H1 (cell line): ENCODE measurements around the gene DELE1. TPM values are rescaled to one million over a fixed set of nuclear protein-coding genes. Genes with fewer than 3 reads are reported as not detected.

ENCODE experiments used
- CTCF ChIA-PET: fragments of 300-600 bp; sonication (Branson Sonifier 250); formaldehyde crosslinking; loops from one replicate; lab custom pipeline; 2021; ENCODE audit not compliant: partially characterized antibody; lab: Charles Lee
- POLR2A ChIA-PET: fragments of 300-600 bp; sonication (Branson Sonifier 250); formaldehyde crosslinking; loops from one replicate; lab custom pipeline; 2021; ENCODE audit warnings: inconsistent platforms; ENCODE audit not compliant: partially characterized antibody; lab: Charles Lee
- DNase-seq, 2 experiments: peaks; one replicate each; pipeline versions ENCODE4 v3.0.0 to v3.0.0-alpha.2; 2010 to 2022; ENCODE audit warnings: low spot score in 2 of 2, low read depth in 1 of 2, mixed read lengths in 1 of 2
- FAIRE-seq: peaks from 2 replicates; lab custom pipeline; 2011; peaks lifted over from hg19 to GRCh38; lab: Jason Lieb, UNC
- H2AFZ ChIP-seq: 2 replicates; pipeline ENCODE4 v1.8.1; 2012; ENCODE audit warnings: low read length, inconsistent platforms
- H2AK5ac ChIP-seq: 2 replicates; pipeline ENCODE4 v1.6.1; 2013; ENCODE audit warnings: low read depth, low read length
- H2BK120ac ChIP-seq: replicated peaks from 2 replicates; pipeline ENCODE3; 2013; ENCODE audit warnings: low read depth, low read length, inconsistent platforms
- H2BK12ac ChIP-seq: 2 replicates; pipeline ENCODE4 v1.6.1; 2013; ENCODE audit warnings: low read depth, low read length
- H2BK15ac ChIP-seq: 2 replicates; pipeline ENCODE4 v1.6.1; 2013; ENCODE audit warnings: low read length
- H2BK20ac ChIP-seq: 2 replicates; pipeline ENCODE4 v1.6.1; 2013; ENCODE audit warnings: low read length
- H2BK5ac ChIP-seq: 2 replicates; pipeline ENCODE4 v1.6.1; 2013; ENCODE audit warnings: low read depth, low read length
- H3K14ac ChIP-seq: 2 replicates; pipeline ENCODE4 v1.6.1; 2013; ENCODE audit warnings: inconsistent platforms; ENCODE audit not compliant: insufficient read length
- H3K18ac ChIP-seq: 2 replicates; pipeline ENCODE4 v1.6.1; 2013; ENCODE audit warnings: low read length; ENCODE audit errors: extremely low read depth
- H3K23ac ChIP-seq: 2 replicates; pipeline ENCODE4 v1.6.1; 2013; ENCODE audit warnings: inconsistent platforms; ENCODE audit not compliant: insufficient read length
- H3K23me2 ChIP-seq: 2 replicates; pipeline ENCODE4 v1.6.1; 2013; ENCODE audit warnings: low read depth, low read length
- H3K27ac ChIP-seq: 2 replicates; pipeline ENCODE4 v1.6.1; 2011; ENCODE audit warnings: low read depth, low read length, inconsistent platforms
- H3K27me3 ChIP-seq, 4 experiments: replicated peaks in 1 of 4; 1 replicate in 1 of 4; 2 replicates in 3 of 4; pipeline versions ENCODE4 v1.6.1 to v1.8.1; 2011 to 2013; ENCODE audit warnings: low read length in 3 of 4, mild to moderate bottlenecking in 3 of 4, inconsistent platforms in 2 of 4, mixed read lengths in 2 of 4, moderate library complexity in 1 of 4; ENCODE audit not compliant: control insufficient read depth in 3 of 4, insufficient read depth in 3 of 4; ENCODE audit errors: extremely low read depth in 1 of 4
- H3K36me3 ChIP-seq, 4 experiments: 2 replicates each; pipeline versions ENCODE4 v1.6.1 to v1.8.1; 2011 to 2013; ENCODE audit warnings: mild to moderate bottlenecking in 4 of 4, low read length in 3 of 4, moderate library complexity in 2 of 4, control low read depth in 1 of 4, inconsistent platforms in 1 of 4; ENCODE audit not compliant: insufficient read depth in 4 of 4, control insufficient read depth in 2 of 4
- H3K4ac ChIP-seq: replicated peaks from 2 replicates; pipeline ENCODE3; 2013; ENCODE audit warnings: low read length, low read depth, mixed read lengths, inconsistent platforms; ENCODE audit not compliant: insufficient read length
- H3K4me1 ChIP-seq, 4 experiments: replicated peaks in 1 of 4; 1 replicate in 1 of 4; 2 replicates in 3 of 4; pipeline versions ENCODE4 v1.6.1 to v1.8.1; 2011 to 2013; ENCODE audit warnings: low read length in 3 of 4, inconsistent platforms in 2 of 4, mixed read lengths in 1 of 4; ENCODE audit not compliant: insufficient read depth in 4 of 4, control insufficient read depth in 3 of 4
- H3K4me2 ChIP-seq, 2 experiments: 2 replicates each; pipeline versions ENCODE4 v1.6.1 to v1.8.1; 2011 to 2013; ENCODE audit warnings: low read depth in 2 of 2, low read length in 2 of 2, control low read depth in 1 of 2, inconsistent platforms in 1 of 2, mild to moderate bottlenecking in 1 of 2; ENCODE audit not compliant: insufficient read depth in 1 of 2
- H3K4me3 ChIP-seq, 4 experiments: fragments of 200-600, 300-600 bp in 1 of 4; sonication (generic), shearing (Covaris generic), sonication (Bioruptor Twin) in 1 of 4; 2 replicates each; pipeline versions ENCODE4 v1.5.1 to v1.8.1; 2011 to 2016; ENCODE audit warnings: low read length in 4 of 4, low read depth in 3 of 4, control low read depth in 2 of 4, inconsistent platforms in 2 of 4, mild to moderate bottlenecking in 2 of 4, mixed read lengths in 1 of 4, moderate library complexity in 1 of 4; ENCODE audit not compliant: insufficient read depth in 2 of 4; ENCODE audit errors: extremely low read depth in 1 of 4
- H3K56ac ChIP-seq: replicated peaks from 2 replicates; pipeline ENCODE3; 2013; ENCODE audit warnings: low read depth, mild to moderate bottlenecking, mixed read lengths, low read length, inconsistent platforms; ENCODE audit not compliant: insufficient read length
- H3K79me1 ChIP-seq: 2 replicates; pipeline ENCODE4 v1.6.1; 2013; ENCODE audit warnings: low read depth, low read length, control low read depth
- H3K79me2 ChIP-seq, 2 experiments: 2 replicates each; pipeline versions ENCODE4 v1.6.1 to v1.8.1; 2012 to 2013; ENCODE audit warnings: low read length in 2 of 2, mild to moderate bottlenecking in 2 of 2, inconsistent platforms in 1 of 2; ENCODE audit not compliant: insufficient read depth in 2 of 2, control insufficient read depth in 1 of 2
- H3K9ac ChIP-seq, 4 experiments: replicated peaks in 1 of 4; 1 replicate in 1 of 4; 2 replicates in 3 of 4; pipeline versions ENCODE4 v1.6.1 to v1.8.1; 2011 to 2013; ENCODE audit warnings: low read depth in 3 of 4, low read length in 3 of 4, control low read depth in 2 of 4, mild to moderate bottlenecking in 2 of 4, moderate library complexity in 2 of 4, inconsistent platforms in 1 of 4; ENCODE audit errors: extremely low read depth in 1 of 4
- H3K9me3 ChIP-seq, 2 experiments: 2 replicates each; pipeline versions ENCODE4 v1.6.1 to v1.8.1; 2012 to 2013; ENCODE audit warnings: mild to moderate bottlenecking in 2 of 2, moderate library complexity in 2 of 2, control low read depth in 1 of 2, inconsistent platforms in 1 of 2, low read depth in 1 of 2, low read length in 1 of 2, mixed read lengths in 1 of 2; ENCODE audit not compliant: insufficient read depth in 2 of 2
- H4K20me1 ChIP-seq, 2 experiments: replicated peaks in 1 of 2; 2 replicates each; pipeline versions ENCODE3 to v1.8.1; 2011 to 2013; ENCODE audit warnings: inconsistent platforms in 2 of 2, low read length in 2 of 2, mild to moderate bottlenecking in 1 of 2; ENCODE audit not compliant: insufficient read depth in 2 of 2, control insufficient read depth in 1 of 2
- H4K5ac ChIP-seq: 2 replicates; pipeline ENCODE4 v1.6.1; 2013; ENCODE audit warnings: low read length, low read depth, mixed read lengths, inconsistent platforms; ENCODE audit not compliant: insufficient read length
- H4K8ac ChIP-seq: 2 replicates; pipeline ENCODE4 v1.8.0; 2013; ENCODE audit warnings: mild to moderate bottlenecking, moderate library complexity, low read length, inconsistent platforms; ENCODE audit not compliant: insufficient read depth; ENCODE audit errors: extremely low read depth
- H4K91ac ChIP-seq: replicated peaks from 2 replicates; pipeline ENCODE3; 2013; ENCODE audit warnings: low read length, mixed read lengths, inconsistent platforms; ENCODE audit not compliant: insufficient read length
- BCL11A ChIP-seq, 2 experiments: IDR thresholded peaks; one replicate each; pipeline ENCODE4 v1.6.1; 2011; ENCODE audit warnings: low read depth in 2 of 2, low read length in 2 of 2, mild to moderate bottlenecking in 2 of 2
- EZH2 ChIP-seq: fragments of 200-600 bp; sonication (generic); IDR thresholded peaks from 2 replicates; pipeline ENCODE4 v1.7.1; 2012; ENCODE audit warnings: low read depth, mild to moderate bottlenecking, moderate library complexity, low read length, inconsistent platforms; ENCODE audit not compliant: severe bottlenecking
- RXRA ChIP-seq: IDR thresholded peaks from 2 replicates; pipeline ENCODE4 v1.6.1; 2011; ENCODE audit warnings: low read depth, mild to moderate bottlenecking, low read length, moderate library complexity; ENCODE audit not compliant: insufficient read depth
- WGBS, 2 experiments: shearing (Covaris generic) in 1 of 2; methylation state at CpG; one replicate each; pipeline versions ENCODE4 v1.1.6 to v1.1.7; 2013 to 2015; ENCODE audit warnings: low lambda C conversion rate in 2 of 2, mixed read lengths in 2 of 2, inconsistent platforms in 1 of 2, low coverage in 1 of 2, missing lambda C conversion rate in 1 of 2; ENCODE audit not compliant: insufficient replicate concordance in 2 of 2, insufficient coverage in 1 of 2, insufficient read length in 1 of 2; ENCODE audit errors: extremely low coverage in 1 of 2, missing lambda C conversion rate in 1 of 2; 5-methylcytosine and 5-hydroxymethylcytosine counted together
- polyA plus RNA-seq, 7 experiments: library from polyadenylated mRNA; depleted of rRNA in 3 of 7; stranded (reverse) in 5 of 7; unstranded in 2 of 7; fragments of >200 nt in 5 of 7; fragments of 200-250 nt in 2 of 7; gene quantifications; 1 replicate in 5 of 7; 2 replicates in 1 of 7; 4 replicates in 1 of 7; pipeline versions ENCODE4 v1.2.1 to v1.2.3, GENCODE V29; 2011 to 2013; ENCODE audit warnings: missing spikeins in 2 of 7, mixed read lengths in 2 of 7
- total RNA-seq: library from RNA; stranded (reverse); fragmentation: NEBNext Ultra II Directional; extraction: Animal tissue kit (Norgen Biotek cat#: 25700); gene quantifications from 2 replicates; pipeline ENCODE4 v1.2.1, GENCODE V29; 2021

The DELE1 gene
- total and polyA plus RNA-seq, 2 of the 8 experiments (the other 6 are each of a cell fraction or from before 2014, with no cell fraction given) = 61.4 to 114 TPM

DNA sequence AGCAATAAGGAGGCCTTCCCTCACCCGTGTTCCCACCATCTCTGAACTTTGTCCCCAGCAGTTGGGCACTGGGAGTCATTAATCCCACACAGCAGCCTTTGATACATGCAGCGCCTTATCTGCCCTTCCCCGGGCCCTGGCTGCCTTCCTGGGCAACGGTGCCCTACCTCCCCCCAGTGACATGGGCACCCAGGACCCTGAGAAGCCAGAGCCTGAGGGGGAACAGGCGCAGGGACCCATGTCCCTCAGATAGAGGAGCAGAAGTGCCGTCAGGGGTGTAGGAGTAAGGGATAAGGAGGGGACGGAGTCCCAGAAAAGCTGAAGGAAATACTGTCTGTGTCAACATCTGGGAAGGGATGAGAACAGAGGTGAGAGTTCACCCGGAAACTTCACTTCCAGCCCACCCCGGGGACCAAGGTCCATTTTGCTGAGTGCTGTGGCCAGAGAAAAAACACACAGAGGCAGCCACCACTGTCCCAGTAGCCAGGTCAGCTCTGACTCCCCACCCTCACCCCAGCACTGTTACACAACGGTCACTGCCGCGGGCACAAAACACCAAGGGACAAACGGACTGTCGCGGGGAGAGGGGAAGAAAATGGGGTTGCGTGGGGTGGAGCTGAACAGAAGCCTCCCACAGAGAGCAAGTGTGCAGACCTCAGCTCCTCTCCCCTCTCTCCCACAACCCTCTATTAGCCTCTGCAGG, 49.3 kb upstream of the DELE1 start:
- H3K4me1 ChIP-seq = peaks cover 36 to 55% (median 44%) of the 10 kb centered on the region in 4 experiments
- H3K27me3 ChIP-seq = no peaks in the 10 kb centered on the region
- peak overlapping the region in 1 of 4 experiments; percentile 94; a peak in 2 of 8 replicates for H3K4me3 ChIP-seq
- peak overlapping the region; percentile 27 for H3K4ac ChIP-seq
- H3K23ac ChIP-seq = no peak overlapping the region
- peak overlapping the region; percentile 7 for H2BK120ac ChIP-seq
- peak overlapping the region; percentile 11 for H4K5ac ChIP-seq
- H4K20me1 ChIP-seq = peaks cover 10 to 17% of the 10 kb centered on the region in 2 experiments
- H3K14ac ChIP-seq = no peak overlapping the region
- peak overlapping the region; percentile 44 for H2BK12ac ChIP-seq
- peak overlapping the region; percentile 15; the same call in 1 of the 2 replicates for H2BK20ac ChIP-seq
- peak overlapping the region; percentile 77 for H4K91ac ChIP-seq
- H3K9ac ChIP-seq = 0 out of 7 replicates have a peak overlapping the region, but pooled peaks of 1 of the 4 experiments have one; percentile 8
- WGBS, 2 experiments = 57% methylated on average over 16 of the region's 16 CpGs; no CpG with 5 or more reads in 1 of the 2 experiments
- ChIA-PET CTCF (interaction anchor here (0.8 to 10.7 kb wide), 12 partner anchors 16 to 205 kb away, joined by 3 to 273 read pairs (median 11); no protein-coding TSS in a partner anchor), POLR2A (interaction anchor here (0.9 to 13.5 kb wide), 7 partner anchors 8 to 67 kb away, joined by 3 to 210 read pairs (median 47); no protein-coding TSS in a partner anchor)
- H3K79me2 ChIP-seq = peaks cover 14 to 79% of the 10 kb centered on the region in 2 experiments
- H3K23me2 ChIP-seq = peaks cover 28% of the 10 kb centered on the region
- H4K8ac ChIP-seq = peak overlapping the region; percentile 80; the same call in 1 of the 2 replicates
- TF ChIP-seq BCL11A (IDR thresholded peaks at IDR 0.05; ENCODE audit: low read depth in 2 of 2, low read length in 2 of 2) (no peak), EZH2 (no peak), RXRA (no peak)
- peak overlapping the region; percentile 62; the same call in 1 of the 2 replicates for H3K18ac ChIP-seq
- no peak overlapping the region for H2AFZ ChIP-seq
- peak overlapping the region; percentile 75 for H2AK5ac ChIP-seq
- peaks cover 0 to 12% (median under 1%) of the 10 kb centered on the region in 4 experiments; a peak in 3 of 8 replicates for H3K36me3 ChIP-seq
- H3K9me3 ChIP-seq = no peaks in the 10 kb centered on the region
- FAIRE-seq (no peak), DNase-seq (no peak)
- H3K4me2 ChIP-seq = peak overlapping the region; percentile 97 to 99
- peak overlapping the region; percentile 50 for H3K27ac ChIP-seq
- peaks cover 28% of the 10 kb centered on the region for H3K79me1 ChIP-seq
- peak overlapping the region; percentile 63; the same call in 1 of the 2 replicates for H2BK5ac ChIP-seq
- peak overlapping the region; percentile 76 for H2BK15ac ChIP-seq
- no peak overlapping the region for H3K56ac ChIP-seq
